Glomerular endothelial cell (primary cell): Measurements from ENCODE around the gene UNKL. TPM values are rescaled to one million over a fixed set of nuclear protein-coding genes. Genes with fewer than 3 reads are reported as not detected.
"Not testable (repeated sequence)": the region's sequence is repeated elsewhere in the genome, so short reads cannot be mapped to it uniquely, and the experiment has no call there.

Experiments
- DNase-seq: peaks from one replicate; pipeline ENCODE4 v3.0.0-alpha.2; 2011; ENCODE audit warnings: low read depth, low spot score; ENCODE audit errors: extremely low read depth
- total RNA-seq: library from RNA; depleted of rRNA; stranded (reverse); fragments of >200 nt; gene quantifications from 2 replicates; pipeline ENCODE4 v1.2.3, GENCODE V29; 2015

UNKL gene
- total RNA-seq, 1 donor from 2014 or later, result 27.3 TPM

DNA sequence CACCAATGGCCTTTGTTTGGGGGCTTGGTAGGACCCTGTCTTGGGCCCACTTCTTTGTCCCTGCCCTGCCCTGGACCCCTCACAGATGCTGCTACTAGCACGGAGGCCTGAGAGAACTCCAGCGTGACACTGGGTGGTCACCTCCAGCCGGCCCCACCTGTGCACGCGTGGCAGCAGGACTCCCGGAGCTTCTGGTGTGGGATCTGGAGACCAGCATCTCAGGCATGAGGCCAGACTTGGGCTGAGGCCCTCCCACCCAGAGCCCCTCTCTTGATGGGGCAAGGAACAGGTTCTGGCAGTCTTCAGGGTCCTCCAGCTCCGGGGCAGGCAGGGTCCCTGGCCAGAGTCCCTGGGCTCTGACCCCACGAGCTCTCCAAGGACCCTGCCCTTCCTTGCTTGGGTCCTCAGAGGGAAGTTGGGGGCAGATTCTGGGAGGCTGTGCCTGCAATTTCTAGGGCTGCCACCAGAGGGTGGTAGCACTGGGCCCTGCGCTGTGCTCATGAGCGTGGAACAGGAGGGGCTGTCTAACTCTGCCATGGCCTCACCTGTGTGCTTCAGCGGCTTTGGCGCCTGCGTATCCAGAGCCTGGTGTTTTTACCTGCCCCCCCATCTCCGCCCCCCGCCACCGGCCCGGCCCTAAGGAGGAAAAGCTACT lies 84.1 kb downstream of the UNKL start:
- no peak for DNase-seq

DNA sequence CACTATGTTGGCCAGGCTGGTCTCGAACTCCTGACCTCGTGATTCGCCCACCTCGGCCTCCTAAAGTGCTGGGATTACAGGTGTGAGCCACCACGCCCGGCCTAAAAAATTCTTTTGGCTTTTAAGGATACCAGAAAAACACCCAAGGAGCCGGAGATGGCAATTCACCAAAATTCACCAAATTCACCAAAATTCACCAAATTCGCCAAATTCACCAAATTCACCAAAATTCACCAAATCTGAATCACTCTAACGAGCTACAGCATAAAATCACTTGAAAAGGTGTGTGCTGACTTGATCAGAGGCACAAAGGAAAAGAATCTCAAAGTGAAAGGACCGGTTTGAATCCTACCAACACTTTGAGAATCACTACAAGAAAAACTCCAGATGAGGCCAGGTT lies 85.5 kb downstream of the UNKL start:
- DNase-seq, result not testable (repeated sequence)

DNA sequence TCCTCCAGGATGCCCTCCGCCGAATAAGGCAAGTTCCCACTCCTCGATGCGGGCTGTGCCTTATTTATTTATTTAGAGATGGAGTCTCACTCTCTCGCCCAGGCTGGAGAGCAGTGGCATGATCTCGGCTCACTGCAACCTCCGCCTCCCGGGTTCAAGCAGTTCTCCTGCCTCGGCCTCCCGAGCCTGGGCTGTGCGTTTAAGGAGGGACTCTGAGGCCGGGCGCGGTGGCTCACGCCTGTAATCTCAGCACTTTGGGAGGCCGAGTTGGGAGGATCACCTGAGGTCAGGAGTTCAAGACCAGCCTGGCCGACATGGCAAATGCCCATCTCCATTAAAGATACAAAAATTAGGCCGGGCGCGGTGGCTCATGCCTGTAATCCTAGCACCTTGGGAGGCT lies 86.4 kb downstream of the UNKL start:
- not testable (repeated sequence) for DNase-seq

DNA sequence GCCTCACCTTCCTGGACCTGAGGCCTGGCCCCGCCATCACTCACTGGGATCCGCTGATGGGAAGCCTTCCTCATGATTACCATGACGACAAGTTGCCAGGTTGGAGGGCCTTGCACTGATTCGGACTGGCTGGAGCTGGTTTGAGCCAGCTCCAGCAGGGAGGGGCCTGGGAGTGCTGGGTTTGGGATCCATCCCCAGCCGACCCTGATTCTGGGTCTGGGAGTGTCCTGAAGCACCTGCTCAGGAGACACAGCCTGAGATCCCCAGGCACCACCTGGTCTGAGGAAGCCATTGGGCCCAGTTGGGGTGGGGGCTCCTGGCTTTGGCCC lies 86.9 kb downstream of the UNKL start:
- DNase-seq, result no peak

DNA sequence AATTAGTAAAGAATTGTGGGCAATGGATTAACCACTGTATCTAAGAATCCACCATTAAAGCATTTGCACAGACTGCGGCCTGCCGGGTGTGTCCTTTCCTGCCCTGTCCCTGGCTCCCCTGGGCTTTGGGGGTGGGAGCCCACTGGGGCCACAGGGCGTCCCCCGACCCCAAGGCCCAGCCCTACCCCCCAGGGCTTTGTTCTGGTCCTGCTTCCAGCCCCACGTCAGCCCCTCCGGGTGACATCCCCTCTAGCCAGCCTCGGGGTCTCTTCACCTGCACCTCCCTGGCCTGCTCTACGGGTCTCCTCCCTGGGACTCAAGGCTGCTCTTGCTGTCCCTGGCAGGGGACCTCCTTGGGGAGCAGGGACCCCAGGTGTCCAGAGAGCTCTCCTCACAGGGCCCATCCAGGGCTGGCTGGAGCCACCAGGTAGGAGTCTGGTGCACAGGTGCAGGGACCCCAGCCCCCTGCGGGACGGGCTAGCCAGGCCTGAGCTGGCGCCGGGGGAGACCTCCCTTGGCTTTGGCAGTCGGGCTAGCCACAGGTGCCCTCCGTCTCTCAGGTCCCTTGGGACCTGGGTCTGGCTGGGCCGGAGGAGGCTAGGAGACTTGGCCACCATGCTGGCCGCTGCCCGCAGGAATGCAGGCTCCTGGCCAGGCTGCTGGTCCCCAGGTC lies 87.4 kb downstream of the UNKL start:
- DNase-seq, result no peak

DNA sequence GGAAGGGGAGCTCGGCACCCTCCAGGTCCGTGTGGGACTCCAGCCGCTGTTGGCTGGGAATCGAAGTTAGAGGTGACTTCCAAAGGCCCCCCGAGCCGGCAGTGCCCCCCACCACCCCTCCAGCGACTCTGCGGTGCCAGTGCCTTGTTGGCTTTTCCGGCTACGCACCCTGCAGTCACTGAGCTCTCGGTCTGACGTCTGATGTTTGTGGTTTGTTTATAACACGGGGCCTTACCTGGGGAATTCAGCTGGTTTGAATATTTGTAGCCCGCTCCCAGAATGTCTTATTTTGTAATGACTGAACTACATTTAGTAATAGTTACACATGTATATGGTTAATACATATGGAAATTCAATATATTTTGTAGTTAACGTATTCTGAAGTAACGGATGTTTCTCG lies 88.1 kb downstream of the UNKL start:
- no peak for DNase-seq

DNA sequence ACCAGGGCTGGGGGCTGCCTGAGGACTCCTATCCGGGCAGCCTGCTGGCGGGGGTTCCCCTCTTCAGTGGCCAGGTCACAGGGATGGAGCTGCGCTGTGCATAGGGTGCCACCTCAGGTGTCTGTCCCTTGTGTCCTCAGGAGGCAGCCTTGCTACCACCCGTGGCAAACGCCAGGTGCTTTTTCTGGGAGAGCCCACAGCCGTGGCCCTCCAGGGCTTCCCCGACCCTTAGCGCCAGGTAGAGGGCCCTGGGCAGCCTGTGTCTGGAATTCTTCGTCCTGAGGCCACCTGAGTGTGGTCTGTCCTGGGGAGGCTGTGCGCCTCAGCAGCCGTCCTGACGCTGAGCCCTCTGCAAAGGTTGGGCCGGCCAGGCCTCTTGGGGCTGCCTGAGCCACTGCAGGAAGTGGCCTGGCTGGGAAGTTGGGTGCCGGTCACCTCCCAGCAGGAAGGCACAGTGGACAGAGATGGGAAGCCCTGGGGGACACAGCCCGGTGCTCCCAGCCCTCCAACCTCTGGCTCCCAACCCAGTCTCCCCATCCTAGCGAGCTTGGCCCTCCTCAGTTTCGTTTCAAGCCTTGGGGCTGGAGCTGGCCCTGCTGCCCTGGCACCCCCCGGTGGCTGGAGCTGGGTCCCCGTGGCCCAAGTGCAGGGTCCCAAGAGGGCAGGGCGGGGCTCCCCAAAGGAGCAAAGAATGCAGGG lies 88.7 kb downstream of the UNKL start:
- no peak for DNase-seq

DNA sequence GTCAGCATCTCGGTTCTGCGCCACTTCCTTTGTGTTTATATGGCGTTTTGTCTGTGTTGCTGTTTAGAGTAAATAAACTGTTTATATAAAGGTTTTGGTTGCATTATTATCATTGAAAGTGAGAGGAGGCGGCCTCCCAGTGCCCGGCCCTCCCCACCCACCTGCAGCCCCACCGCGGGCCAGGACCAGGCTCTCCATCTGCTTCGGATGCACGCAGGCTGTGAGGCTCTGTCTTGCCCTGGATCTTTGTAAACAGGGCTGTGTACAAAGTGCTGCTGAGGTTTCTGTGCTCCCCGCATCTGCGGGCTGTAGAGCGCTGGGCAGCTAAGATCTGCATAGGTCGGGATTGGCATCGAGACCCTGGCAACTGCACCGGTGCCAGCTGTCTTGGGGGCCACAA lies 89.2 kb downstream of the UNKL start:
- DNase-seq, result no peak

DNA sequence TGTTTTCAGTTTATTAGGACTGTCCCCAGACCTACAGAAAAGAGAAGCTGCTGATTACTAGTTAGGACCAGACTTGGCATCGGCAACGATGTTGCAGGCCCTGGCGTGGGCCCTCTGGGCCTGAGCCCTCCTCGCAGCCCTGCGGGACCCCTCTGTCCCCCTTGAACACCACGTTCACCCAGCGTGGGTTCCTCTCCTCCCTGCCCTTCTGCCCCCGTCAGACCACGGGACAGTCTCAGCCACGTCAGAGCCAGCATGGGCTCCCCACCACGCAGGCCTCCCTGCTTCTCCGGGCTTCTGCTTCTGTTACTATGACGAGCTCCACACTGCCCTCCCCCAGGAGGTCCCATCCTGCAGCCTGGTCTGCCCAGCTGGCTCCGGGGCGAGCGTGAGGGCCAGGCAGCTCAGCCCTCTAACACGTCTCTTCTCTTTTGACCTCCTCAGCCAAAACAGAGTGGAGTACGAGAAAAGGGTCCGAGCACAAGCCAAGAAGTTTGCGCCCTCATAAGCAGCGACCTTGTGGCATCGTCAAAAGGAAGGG lies 90.1 kb downstream of the UNKL start:
- DNase-seq, result no peak

DNA sequence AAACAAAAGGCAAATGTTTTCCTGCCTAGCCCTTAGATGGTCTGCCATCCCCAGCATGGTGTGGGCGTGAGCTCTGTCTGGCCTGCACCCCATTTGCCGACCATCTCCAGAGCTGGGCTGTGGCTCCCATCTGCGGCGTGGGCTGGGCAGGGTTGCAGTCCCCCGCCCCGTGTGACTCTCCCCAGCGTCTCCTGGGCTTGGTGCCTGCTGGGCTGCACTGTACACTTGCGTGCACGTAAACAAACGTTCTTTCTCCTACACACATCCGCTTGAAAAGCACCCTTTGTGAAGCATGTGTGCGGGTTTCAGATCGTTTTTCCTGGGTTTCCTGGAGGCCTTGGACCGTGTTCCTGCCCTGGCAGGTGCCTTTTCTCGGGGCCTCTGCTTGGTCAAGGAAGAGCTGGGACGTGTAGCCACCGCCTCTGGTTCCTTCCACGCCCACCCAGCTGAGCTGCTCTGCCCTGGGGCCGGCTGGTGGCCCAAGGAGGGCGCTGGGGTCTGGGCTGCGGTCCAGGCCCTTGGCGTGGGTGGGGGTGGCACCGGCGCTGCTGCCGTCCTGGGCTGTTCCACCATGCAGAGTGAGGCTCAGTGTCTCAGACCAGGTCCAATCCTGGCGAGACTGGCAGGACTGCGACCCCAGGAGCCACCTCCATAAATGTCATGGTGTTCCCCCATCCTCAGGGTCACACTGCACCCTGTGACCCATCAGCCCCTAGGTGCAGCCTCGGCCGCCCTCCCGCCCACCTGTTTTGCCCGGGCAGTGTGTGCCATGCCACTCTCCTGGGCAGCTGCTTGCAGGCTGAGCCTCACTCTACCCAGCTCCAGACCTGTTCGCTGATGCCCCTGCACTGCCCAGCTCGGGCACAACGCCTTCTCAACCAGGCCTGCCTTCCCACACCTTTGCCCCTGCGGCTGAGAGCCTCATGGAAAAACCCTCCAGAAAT lies 90.9 kb downstream of the UNKL start:
- no peak for DNase-seq

DNA sequence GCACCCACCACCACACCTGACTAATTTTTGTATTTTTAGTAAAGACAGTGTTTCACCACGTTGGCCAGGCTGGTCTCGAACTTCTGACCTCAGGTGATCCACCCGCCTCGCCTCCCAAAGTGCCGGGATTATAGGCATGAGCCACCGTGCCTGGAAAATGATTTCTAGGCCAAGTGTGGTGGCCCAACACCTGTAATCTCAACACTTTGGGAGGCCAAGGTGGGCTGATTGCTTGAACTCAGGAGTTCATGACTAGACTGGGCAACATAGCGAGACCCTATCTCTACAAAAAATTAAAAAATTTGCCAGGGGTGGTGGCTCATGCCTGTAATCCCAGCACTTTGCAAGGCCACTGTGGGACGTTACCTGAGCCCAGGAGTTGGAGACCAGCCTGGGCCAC lies 92.1 kb downstream of the UNKL start:
- DNase-seq, result no peak

DNA sequence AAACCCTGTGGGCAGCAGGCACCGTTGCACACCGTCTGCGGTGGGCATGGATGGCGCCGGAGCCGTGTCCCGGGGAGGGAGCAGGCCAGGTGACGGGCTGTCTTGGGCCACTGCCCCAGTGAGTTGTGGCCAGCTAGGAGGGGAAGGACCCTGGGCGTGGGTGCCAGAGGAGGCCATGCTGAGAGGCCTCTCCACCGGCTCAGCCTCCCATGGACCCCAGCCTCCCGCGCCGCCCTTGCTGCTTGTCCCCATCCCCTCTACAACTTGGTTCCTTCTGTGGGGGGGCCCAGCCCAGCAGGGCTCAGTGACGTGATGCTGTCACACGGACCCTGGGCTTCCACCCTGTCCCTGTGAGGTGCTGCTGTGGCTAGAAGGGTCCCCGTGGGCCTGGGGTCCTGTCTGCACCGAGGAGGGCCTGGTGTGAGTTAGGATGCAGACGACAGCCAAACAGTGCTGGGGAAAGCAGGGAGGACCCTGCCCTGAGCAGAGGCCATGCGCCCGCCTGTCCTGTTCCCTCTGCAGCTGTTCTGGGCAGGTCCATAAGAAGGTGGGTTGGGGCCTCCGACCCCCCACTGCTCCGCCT lies 93.8 kb downstream of the UNKL start:
- DNase-seq, result no peak

DNA sequence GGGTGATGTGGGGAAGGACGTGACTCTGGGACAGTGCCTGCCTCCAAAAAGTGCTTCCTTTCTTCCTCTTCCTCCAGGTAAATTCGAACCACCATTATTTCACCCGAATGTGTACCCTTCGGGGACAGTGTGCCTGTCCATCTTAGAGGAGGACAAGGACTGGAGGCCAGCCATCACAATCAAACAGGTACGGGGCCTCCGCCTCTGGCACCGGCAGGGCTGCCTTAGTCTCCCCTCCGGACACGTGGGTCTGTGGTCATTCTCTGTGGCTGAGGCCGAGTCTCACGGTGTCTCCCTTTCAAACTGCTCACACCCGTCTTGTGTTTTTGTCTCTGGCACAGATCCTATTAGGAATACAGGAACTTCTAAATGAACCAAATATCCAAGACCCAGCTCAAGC lies 94.4 kb downstream of the UNKL start:
- DNase-seq, result no peak

DNA sequence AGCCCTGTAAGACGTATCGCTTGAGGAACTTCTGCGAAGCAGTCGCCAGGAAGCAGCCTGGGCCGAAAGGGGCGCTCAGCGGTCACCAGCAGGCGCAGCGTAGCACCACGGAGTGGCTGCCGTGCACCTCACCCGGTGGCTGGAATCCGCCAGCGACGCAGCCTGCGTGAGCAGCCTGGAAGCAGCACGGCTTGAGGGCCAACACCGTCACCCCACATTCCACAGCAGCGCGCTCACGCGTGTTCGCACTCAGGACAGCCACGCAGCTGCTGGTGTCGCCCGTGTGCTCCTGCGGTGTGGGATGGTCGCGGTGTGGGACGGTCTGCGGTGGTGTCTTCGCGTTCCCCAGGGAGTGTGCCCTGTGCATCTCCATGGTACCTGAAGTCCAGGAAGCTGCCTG lies 95.5 kb downstream of the UNKL start:
- no peak for DNase-seq

DNA sequence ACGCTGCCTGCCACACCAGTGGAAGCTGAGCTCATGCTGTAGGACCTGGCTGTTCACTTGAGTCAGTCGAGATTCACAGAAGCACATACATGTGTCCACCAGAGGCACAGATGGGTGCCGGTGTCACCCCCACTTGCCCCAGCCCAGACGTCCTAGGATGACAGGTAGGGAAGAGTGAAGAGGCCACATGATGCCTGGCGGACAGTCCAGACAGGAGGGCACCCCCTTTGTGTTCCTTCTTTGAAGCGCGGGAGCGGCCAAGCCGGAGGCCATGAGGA lies 96.3 kb downstream of the UNKL start:
- DNase-seq, result no peak

DNA sequence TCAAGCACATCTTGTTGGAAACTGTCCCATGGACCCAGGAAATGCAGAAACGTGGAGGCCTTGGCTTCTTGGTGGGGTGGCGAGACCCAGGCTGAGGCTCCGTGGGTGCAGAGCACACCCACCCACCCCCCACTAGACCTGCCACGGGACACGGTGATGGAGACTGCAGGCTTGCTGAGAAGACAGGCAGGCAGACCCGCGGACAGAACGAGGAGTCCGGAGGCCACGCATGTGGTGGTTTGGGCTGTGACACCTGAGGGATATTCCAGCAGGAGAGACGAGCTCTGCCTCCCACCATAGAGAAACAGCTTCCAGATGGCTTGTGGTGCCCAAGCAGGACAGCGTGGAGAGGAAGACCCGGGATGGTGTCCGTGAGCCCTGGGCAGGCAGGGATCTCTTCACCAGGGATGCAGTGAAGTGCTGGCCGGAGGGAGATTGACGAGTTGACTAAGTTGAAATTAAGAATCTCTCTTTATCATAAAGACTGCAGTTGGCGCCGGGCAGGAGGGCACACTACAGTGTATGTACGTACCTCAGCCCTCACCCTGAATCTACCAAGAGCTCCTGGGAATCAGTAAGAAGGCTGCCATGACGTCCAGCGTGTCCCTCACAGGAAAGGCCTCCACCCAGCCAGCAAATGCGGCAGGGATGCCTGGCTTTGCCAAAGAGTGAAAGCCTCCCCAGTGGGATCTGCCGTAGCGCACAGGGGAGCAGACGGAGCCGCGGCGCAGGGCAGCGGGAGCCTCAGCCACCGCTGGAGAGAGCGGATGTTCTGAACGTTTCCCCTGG lies 96.8 kb downstream of the UNKL start:
- DNase-seq, result no peak

DNA sequence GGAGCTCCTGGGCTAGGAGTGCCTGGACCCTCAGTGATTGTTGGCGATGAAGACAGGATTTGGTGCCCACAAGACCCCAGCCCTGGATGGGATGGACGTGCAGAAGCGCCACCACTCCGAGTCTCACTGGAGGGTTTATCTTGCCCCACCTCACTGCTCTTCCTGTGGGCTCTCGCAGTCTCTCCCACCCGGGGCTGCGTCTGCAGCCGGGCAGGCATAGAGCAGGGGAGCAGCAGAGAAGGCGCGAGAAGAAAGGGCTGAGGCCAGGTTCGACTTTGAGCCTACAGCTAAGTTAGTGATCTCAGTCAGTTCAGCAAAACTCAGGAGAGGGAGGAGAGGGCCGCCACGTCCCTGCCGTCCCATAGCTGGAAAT lies 98.5 kb downstream of the UNKL start:
- DNase-seq, result no peak

DNA sequence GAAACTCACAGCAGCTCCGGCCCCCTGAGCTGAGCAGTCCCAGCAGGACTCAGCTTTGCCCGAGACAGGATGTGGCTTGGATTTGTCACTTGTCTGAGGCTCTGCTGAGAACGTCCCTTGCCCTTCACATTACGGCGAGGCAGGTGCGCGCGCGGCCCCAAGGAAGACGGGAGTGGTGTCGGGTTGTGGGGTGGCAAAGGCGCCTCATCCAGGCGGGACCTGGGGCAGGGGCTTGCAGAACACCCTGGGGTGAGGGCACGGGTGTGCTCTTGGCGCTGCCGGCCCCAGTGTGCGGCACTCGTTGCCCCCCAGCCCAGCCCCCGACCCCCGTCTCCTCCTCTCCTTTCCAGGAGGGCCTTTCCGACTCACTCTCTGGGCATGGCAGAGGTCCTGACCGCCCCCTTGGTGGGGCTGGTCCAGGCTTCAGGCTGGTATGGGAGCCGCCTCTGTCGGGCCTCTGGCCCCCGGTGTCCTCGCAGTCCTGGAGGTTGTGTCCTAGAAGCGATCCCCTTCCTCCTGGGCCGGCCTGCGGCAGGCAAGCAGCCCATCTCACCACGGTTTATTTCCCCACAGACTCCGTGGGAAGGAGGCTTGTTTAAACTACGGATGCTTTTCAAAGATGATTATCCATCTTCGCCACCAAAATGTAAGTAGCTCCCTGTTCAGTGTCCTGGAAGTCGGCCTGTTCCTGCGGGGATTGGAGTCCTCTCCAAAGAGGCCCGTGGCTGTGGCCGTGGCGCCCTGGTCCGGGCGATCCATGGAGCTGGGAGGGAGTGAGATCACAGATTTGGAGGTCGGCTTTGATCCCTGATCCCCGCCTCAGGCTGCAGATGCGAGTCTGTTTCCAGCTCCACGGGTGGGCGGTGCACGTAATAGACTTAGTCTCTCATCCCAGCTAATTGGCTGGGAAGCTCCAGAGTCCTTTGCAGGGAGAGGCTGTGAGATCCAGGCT lies 99.1 kb downstream of the UNKL start:
- no peak for DNase-seq
